PC-9 (cell line): ENCODE results near the gene EXOC1. TPM values are rescaled to one million over a fixed set of nuclear protein-coding genes. Genes with fewer than 3 reads are reported as not detected.
A peak's percentile ranks its signal among the peaks of the same experiment; 100 is the strongest.

Experiments used
- BruUV-seq: library from RNA; stranded (reverse); fragments of 400-500 nt; replicated peaks from 2 replicates; lab custom pipeline; 2021; lab: Mats Ljungman, UMichigan
- CTCF ChIA-PET: fragments of 300-600 bp; sonication (Branson Sonifier 250); formaldehyde crosslinking; loops from one replicate; lab custom pipeline; 2022; ENCODE audit warnings: antibody characterized with exemption; lab: Charles Lee
- POLR2A ChIA-PET: fragments of 300-600 bp; sonication (Branson Sonifier 250); formaldehyde crosslinking; loops from one replicate; lab custom pipeline; 2022; ENCODE audit warnings: antibody characterized with exemption; ENCODE audit not compliant: unreplicated experiment; lab: Charles Lee
- DNase-seq, 2 experiments: peaks; one replicate each; pipeline versions ENCODE4 v3.0.0 to v3.0.0-alpha.2; 2015 to 2022; ENCODE audit warnings: mixed read lengths in 1 of 2
- H2AFZ ChIP-seq: fragments of 200-600 bp; sonication (generic); 2 replicates; pipeline ENCODE4 v1.8.1; 2017; ENCODE audit warnings: antibody characterized with exemption
- H3F3A ChIP-seq: fragments of 200-600 bp; sonication (generic); 2 replicates; pipeline ENCODE4 v1.8.1; 2017; ENCODE audit warnings: antibody characterized with exemption, mild to moderate bottlenecking, low read depth; ENCODE audit not compliant: insufficient read depth
- H3K27ac ChIP-seq: fragments of 200-600 bp; sonication (generic); 2 replicates; pipeline ENCODE4 v1.6.1; 2016; ENCODE audit warnings: mixed run types
- H3K27me3 ChIP-seq: fragments of 200-600 bp; sonication (generic); 2 replicates; pipeline ENCODE4 v1.6.1; 2016; ENCODE audit warnings: low read depth, mixed run types; ENCODE audit not compliant: insufficient read depth
- H3K36me3 ChIP-seq: fragments of 200-600 bp; sonication (generic); 2 replicates; pipeline ENCODE4 v1.6.1; 2016; ENCODE audit warnings: low read depth, mixed run types
- H3K4me1 ChIP-seq: fragments of 200-600 bp; sonication (generic); replicated peaks from 2 replicates; pipeline ENCODE4 v1.6.1; 2016; ENCODE audit warnings: mixed run types; ENCODE audit not compliant: insufficient read depth
- H3K4me2 ChIP-seq: fragments of 200-600 bp; sonication (generic); 2 replicates; pipeline ENCODE4 v1.6.1; 2017; ENCODE audit warnings: mixed run types
- H3K4me3 ChIP-seq: fragments of 200-600 bp; sonication (generic); 2 replicates; pipeline ENCODE4 v1.6.1; 2016; ENCODE audit warnings: mixed run types
- H3K79me2 ChIP-seq: fragments of 200-600 bp; sonication (generic); 2 replicates; pipeline ENCODE4 v1.6.1; 2017; ENCODE audit warnings: low read depth, mixed run types
- H3K9me2 ChIP-seq: fragments of 200-600 bp; sonication (generic); 2 replicates; pipeline ENCODE4 v1.8.1; 2017; ENCODE audit warnings: mild to moderate bottlenecking; ENCODE audit not compliant: insufficient read depth
- H3K9me3 ChIP-seq: fragments of 200-600 bp; sonication (generic); 2 replicates; pipeline ENCODE4 v1.8.1; 2016; ENCODE audit warnings: low read depth; ENCODE audit not compliant: insufficient read depth
- H4K20me1 ChIP-seq: fragments of 200-600 bp; sonication (generic); 2 replicates; pipeline ENCODE4 v1.8.1; 2017; ENCODE audit not compliant: insufficient read depth
- EZH2 ChIP-seq: fragments of 200-600 bp; sonication (generic); IDR thresholded peaks from 2 replicates; pipeline ENCODE4 v1.8.0; 2017; ENCODE audit warnings: antibody characterized with exemption, low read depth
- intact Hi-C: fragments of 100-400 bp; cut with micrococcal nuclease; formaldehyde crosslinking; loops from one replicate; pipeline ENCODE4 v1.10.0; 2022; ENCODE audit not compliant: unreplicated experiment
- total RNA-seq: library from RNA; stranded (reverse); gene quantifications from 2 replicates; pipeline ENCODE4 v1.2.3, GENCODE V29; 2021
- TF ChIP-seq, protein P1 (sequence below): fragments of 200-600 bp; sonication (generic); conservative IDR thresholded peaks from 2 replicates; pipeline ENCODE4 v1.6.1; 2017; ENCODE audit warnings: mixed run types, antibody characterized with exemption, mild to moderate bottlenecking, moderate library complexity

EXOC1 gene
- total RNA-seq, 1 experiment from 2014 or later = 27.1 TPM

DNA sequence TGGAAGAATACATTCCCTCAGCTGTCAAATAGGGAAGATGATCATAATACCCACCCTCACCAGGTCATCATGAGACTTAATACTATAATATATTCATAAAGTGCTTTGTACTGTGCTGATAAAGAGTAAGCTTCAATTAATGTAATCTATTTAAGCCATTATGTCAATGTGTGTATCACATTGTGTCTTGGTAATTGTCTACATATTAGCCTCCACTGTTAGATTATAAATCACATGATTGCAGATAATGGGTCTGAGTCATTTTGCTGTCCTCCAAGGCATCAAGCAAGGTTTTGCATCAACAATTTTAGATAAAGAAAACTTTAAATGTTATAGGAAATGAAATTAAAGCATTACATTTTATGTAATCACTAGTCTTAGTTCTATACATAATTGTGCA, 50.1 kb downstream of the EXOC1 start:
- H3K4me2 ChIP-seq = no peak overlapping the region
- H3K36me3 ChIP-seq = no peaks in the 10 kb centered on the region
- H3K27me3 ChIP-seq = no peaks in the 10 kb centered on the region
- no peaks in the 10 kb centered on the region for H3K9me2 ChIP-seq
- ChIA-PET POLR2A (no interaction called here), CTCF (no interaction called here)
- no peak for TF ChIP-seq EZH2
- TF ChIP-seq, protein P1, sequence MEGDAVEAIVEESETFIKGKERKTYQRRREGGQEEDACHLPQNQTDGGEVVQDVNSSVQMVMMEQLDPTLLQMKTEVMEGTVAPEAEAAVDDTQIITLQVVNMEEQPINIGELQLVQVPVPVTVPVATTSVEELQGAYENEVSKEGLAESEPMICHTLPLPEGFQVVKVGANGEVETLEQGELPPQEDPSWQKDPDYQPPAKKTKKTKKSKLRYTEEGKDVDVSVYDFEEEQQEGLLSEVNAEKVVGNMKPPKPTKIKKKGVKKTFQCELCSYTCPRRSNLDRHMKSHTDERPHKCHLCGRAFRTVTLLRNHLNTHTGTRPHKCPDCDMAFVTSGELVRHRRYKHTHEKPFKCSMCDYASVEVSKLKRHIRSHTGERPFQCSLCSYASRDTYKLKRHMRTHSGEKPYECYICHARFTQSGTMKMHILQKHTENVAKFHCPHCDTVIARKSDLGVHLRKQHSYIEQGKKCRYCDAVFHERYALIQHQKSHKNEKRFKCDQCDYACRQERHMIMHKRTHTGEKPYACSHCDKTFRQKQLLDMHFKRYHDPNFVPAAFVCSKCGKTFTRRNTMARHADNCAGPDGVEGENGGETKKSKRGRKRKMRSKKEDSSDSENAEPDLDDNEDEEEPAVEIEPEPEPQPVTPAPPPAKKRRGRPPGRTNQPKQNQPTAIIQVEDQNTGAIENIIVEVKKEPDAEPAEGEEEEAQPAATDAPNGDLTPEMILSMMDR = no peak
- no TSS peak for BruUV-seq
- no peaks in the 10 kb centered on the region for H3K9me3 ChIP-seq
- intact Hi-C loops = no loop called here
- no peaks in the 10 kb centered on the region for H3K79me2 ChIP-seq
- peaks cover 15% of the 10 kb centered on the region; the same call in 1 of the 2 replicates for H3K4me1 ChIP-seq
- DNase-seq = no peak
- no peaks in the 10 kb centered on the region for H3F3A ChIP-seq
- no peak overlapping the region for H2AFZ ChIP-seq
- H3K4me3 ChIP-seq = no peak overlapping the region
- H4K20me1 ChIP-seq = no peaks in the 10 kb centered on the region
- no peak overlapping the region for H3K27ac ChIP-seq

DNA sequence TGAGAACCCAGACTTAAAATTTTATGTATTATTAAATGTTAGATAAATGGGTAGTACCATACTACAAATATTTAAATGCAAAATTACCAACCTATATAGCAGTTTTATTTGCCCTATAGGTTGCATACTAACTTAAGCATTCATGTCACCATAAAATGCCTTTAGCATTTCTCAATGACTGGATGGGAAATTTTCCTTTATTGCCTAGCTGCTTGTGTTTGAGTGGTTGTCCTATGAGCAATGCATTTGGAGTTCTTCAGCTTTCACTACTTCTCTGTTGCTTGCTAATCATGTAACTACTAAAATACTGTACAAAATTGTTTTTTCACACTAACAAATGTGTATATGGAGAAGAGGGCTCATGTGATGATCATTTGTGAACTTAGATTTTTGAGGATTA, 51.1 kb downstream of the EXOC1 start:
- ChIA-PET CTCF (no interaction called here), POLR2A (no interaction called here)
- no peaks in the 10 kb centered on the region for H3K9me3 ChIP-seq
- H3K4me1 ChIP-seq = peaks cover 15% of the 10 kb centered on the region; the same call in 1 of the 2 replicates
- H3K27ac ChIP-seq = no peak overlapping the region
- no peaks in the 10 kb centered on the region for H3K36me3 ChIP-seq
- no peak overlapping the region for H3K4me2 ChIP-seq
- H3K9me2 ChIP-seq = no peaks in the 10 kb centered on the region
- no TSS peak for BruUV-seq
- H2AFZ ChIP-seq = no peak overlapping the region
- H3K4me3 ChIP-seq = no peak overlapping the region
- no peaks in the 10 kb centered on the region for H3F3A ChIP-seq
- H3K27me3 ChIP-seq = no peaks in the 10 kb centered on the region
- no peaks in the 10 kb centered on the region for H4K20me1 ChIP-seq
- intact Hi-C loops = no loop called here
- DNase-seq = no peak
- no peaks in the 10 kb centered on the region for H3K79me2 ChIP-seq
- no peak for TF ChIP-seq EZH2

DNA sequence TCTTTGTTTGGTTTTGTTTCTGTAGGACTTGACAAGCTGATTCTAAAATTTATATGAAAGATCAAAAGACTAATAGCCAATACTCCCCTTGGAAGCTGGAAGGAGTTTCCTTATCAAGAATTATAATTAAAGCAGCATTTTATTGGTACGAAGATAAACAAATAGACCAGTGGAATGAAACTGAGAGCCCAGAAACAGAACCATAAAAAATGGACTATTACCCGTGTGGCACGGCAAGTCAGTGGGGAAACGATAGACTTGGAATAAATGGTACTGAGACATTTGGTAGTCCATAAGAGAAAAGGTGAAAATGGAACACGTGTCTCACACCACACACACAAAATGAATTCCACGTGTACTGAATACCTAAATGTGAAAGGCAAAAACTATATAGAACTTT, 52.9 kb downstream of the EXOC1 start:
- Histone ChIP-seq H3K9me2 (no peaks in the 10 kb centered on the region), H3K4me3 (no peak overlapping the region), H3K36me3 (no peaks in the 10 kb centered on the region), H3K4me1 (peaks cover 15% of the 10 kb centered on the region; the same call in 1 of the 2 replicates), H3K27ac (peak overlapping the region; percentile 29; the same call in 1 of the 2 replicates), H3K9me3 (no peaks in the 10 kb centered on the region), H3F3A (no peaks in the 10 kb centered on the region), H3K79me2 (no peaks in the 10 kb centered on the region), H3K4me2 (no peak overlapping the region), H3K27me3 (no peaks in the 10 kb centered on the region), H4K20me1 (no peaks in the 10 kb centered on the region), H2AFZ (no peak overlapping the region)
- no TSS peak for BruUV-seq
- TF ChIP-seq, protein P1 = no peak
- no peak for TF ChIP-seq EZH2
- DNase-seq = no peak
- POLR2A ChIA-PET = no interaction called here
- intact Hi-C loops = no loop called here
- CTCF ChIA-PET = no interaction called here

DNA sequence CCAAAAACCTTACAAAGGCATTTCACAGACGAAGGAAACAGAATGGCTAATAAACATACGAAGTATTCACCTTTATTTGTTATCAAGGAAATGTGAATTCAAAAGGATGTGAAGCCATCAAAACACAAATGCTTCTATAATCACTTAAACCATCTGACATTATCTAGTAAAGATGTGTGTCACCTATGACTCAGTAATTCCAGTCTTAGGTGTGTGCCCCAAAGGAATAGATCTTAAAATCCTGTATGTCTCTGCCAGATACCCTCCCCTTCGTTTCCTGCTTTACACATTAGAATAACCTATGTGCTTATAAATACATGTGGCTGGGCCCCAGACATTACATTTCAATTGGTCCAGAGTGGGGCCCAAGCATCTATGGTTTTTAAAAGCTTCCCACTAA, 53.5 kb downstream of the EXOC1 start:
- intact Hi-C loops = no loop called here
- ChIA-PET POLR2A (no interaction called here), CTCF (no interaction called here)
- H3K9me3 ChIP-seq = no peaks in the 10 kb centered on the region
- TF ChIP-seq, protein P1 = no peak
- TF ChIP-seq EZH2 = no peak
- no peaks in the 10 kb centered on the region for H3K36me3 ChIP-seq
- no peaks in the 10 kb centered on the region for H3K9me2 ChIP-seq
- H3K79me2 ChIP-seq = no peaks in the 10 kb centered on the region
- H2AFZ ChIP-seq = no peak overlapping the region
- H3K4me3 ChIP-seq = no peak overlapping the region
- H4K20me1 ChIP-seq = no peaks in the 10 kb centered on the region
- no peaks in the 10 kb centered on the region for H3K27me3 ChIP-seq
- H3K4me2 ChIP-seq = 0 out of 2 replicates have a peak overlapping the region, but pooled peaks have one; percentile 12
- H3F3A ChIP-seq = no peaks in the 10 kb centered on the region
- no TSS peak for BruUV-seq
- H3K27ac ChIP-seq = peak overlapping the region; percentile 29; the same call in 1 of the 2 replicates
- H3K4me1 ChIP-seq = peaks cover 15% of the 10 kb centered on the region; the same call in 1 of the 2 replicates
- DNase-seq = peak in 1 of 2 experiments; percentile 75
